Stimulated activated CD8-positive, alpha-beta memory T cell treated with anti-CD3 and anti-CD28 coated beads, Interleukin-4, amount 100 ng/mL, for 4 hours (primary cell): ENCODE results near the gene RXFP2.
A peak's percentile ranks its signal among the peaks of the same experiment; 100 is the strongest.

ENCODE experiments used
- DNase-seq, 2 donors: peaks; one replicate each; pipeline ENCODE4 v3.0.0-alpha.2; 2020; ENCODE audit warnings: low read depth in 2 of 2, low spot score in 1 of 2

Gene RXFP2

DNA sequence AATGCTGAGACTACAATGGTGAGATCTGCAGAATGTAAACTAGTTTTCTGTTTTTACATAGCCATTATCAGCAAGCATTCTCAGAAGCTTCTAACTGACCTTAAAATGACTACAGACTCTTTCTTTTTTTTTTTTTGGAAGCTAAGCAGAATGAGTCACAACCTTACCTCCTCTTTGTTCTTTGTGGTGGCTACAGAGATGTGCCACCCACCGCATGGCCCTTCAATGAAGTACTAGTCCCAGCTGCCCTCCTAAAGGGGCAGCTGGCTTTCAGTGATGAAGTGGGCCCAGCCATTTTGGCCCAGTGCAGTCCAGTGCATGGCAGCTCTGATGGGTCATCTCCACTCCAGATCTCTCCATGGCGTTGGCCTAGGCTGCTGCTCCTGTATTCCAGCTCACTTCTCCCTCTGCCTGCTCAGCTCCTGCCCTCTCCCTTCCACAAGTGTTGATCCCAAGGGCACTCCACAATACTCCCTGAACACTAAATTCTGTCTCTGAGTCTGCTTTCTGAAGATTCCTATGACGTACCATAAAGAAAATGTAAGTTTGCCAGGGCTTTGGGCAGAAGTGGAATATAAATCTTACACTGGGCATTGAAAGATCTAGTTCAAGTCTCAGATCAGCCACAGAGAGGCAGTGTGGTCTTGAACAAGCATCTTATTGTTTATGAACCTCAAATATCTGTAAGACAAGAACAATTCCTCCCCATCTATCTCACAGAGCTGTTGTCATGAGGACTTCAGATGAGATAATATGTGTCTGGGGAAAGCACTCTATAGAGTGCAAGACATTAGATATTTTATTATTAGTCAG lies 85.6 kb downstream of the RXFP2 start:
- no peak for DNase-seq

DNA sequence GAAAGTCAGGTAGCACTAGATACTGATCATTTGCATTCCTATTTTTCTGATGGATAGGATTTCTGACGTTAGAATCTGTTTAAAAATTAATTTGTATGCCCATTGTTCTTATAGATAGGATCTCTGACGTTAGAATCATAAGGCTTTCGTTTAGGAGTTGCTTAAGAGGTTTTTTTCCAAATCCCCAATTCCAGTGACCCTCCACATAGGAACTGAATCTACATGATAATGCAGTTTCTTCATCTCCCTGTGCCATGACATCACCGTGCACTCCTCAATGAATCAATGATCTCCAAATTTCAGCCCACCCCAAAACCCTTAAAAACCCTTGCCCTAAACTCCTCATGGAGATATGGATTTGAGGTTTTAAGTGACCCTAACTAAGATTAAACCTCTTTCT lies 87.2 kb downstream of the RXFP2 start:
- DNase-seq: no peak

DNA sequence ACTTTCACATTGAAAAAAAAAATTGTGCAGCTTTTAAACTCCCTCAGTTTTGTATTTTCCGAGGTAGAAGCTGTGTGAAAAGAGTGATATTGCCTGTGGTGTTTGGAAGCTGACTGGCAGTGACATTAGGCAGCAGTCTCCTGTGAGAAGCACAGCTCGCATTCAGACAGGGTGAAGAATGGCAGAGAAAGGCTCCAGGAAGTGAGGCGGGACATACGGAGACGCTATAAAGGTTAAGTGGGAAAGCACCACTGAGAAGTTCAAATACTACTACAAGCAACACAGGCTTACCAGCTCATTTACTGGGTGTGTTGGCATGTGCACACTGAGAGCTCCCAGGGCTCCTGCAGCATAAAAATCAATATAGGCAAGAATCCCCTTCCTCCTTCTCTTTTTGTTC lies 88.4 kb downstream of the RXFP2 start:
- no peak for DNase-seq

DNA sequence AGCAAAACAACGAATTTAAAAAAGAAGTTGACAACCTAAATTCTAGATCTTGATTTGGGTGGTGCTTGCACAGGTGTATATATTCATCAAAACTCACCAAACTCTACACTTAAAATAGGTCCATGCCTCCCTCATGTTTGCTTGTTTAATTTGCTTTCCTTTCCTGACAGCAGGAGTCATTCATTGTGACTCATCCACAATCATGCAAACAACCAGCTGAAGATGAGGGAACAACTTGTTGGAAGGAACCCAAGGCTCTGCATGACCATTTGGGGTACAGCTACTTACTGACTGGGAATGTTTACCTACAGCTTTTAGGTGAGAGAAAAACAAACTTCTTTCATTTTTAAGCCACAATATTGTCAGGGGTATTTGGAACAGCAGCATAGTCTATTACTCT lies 96.6 kb downstream of the RXFP2 start:
- no peak for DNase-seq

DNA sequence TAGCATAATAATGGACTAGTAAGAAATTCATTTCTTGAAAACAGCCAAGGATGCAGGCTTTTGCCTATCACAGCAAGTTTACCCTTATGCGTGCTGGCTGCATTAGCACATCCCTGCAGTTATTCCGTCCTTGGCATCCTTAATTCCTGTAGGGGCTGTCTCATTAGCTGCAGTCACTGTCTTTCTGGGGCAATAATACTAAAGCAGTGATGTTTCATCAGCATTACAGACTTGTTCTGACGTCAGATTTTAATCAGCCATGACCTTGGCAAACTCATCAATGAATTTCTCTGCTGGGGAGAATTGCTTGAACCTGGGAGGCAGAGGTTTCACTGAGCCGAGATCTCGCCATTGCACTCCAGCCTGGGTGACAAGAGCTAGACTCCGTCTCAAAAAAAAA lies 103.7 kb downstream of the RXFP2 start:
- no peak for DNase-seq

DNA sequence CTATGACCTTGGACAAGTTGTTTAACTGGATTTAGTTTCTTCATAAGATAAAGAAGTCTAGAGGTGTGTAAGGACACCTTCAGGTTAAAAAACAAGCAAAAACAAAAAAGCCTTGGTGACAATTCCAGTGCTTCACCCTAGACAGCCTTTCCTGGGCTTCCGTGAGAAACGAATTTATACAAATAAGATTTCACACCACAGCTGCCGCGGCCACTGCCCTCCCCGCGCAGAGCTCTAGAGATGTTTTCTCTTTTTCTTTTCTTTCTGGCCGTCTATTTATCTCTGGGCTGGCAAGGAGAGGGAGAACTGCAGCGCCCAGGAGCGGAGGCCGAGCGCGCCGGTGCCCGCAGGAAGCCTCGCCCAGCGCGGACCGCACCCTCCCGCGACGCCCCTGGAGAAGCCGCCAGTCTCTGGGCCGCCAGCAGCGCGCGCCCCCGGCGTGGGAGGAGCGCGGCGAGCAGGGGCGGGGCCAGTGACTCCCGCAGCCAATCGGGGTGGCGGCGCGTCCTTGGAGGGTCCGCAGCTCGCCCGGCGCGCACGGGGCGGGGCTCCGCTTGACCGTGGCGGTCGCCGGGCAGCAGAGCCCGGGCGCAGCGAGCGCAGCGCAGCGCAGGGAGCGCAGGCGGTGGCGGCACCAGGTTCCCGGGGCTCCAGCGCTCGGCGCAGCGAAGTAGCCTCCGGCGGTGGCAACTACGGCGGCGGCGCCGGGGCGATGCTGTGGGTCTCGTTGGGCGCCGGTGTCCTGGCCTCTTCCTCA lies 107.0 kb downstream of the RXFP2 start:
- peak; percentile 28 to 44 for DNase-seq

DNA sequence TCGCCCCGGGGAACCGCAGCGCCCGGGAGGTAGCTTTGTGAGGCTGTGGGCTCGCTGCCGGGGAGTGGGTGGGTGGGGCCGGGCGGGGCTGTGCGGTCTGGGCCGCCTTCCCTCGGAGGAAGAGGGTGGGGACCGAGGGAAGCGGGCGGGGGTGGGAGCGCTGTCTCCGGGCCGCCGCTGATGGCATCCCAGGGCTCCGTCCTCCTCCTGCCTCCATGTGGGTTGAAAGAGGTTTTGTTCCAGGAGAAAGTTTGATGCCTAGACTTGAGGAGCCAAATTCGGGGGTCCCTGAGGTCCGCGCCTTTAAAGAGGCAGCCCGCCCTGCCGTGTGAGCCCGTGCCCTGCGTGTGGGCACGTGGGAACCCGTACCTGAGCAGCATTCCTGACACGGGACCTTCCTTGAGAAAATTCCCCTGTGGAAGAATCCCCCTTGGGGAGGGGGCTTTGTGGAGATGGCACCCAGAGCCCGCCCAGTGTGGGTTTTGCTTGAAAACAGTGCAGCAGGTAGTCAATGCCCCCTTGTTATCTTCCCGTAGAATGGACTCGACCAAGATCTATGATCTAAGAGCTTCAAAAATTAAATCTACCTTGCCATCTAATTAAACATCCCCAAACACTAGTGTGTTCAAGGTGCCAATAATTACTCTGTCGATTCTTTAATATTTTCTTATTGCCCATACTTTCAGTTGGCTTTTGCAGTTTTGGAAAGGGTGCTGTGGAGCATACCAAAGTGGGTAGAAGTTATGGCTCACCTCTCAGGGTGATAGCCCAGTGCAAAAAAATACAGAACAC lies 107.8 kb downstream of the RXFP2 start:
- DNase-seq: no peak

DNA sequence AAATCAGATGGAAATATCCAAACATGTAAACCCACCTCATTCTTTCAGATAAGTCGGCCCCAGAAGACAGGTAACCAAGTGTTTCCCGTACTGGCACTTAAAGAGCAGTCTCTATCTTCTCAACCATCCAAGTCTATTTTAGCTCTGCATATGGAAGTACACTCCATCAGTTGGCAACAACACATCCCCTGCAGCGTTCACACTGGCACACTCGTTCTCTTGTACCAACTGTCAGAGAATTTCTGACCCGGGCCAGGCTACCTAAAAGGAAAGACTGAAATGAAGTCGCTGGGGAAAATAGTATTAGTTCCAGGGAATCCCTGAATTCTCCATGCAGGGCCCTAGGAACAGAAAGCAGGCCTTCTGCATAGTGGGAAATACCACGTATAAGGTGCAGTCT lies 109.3 kb downstream of the RXFP2 start:
- DNase-seq: no peak

DNA sequence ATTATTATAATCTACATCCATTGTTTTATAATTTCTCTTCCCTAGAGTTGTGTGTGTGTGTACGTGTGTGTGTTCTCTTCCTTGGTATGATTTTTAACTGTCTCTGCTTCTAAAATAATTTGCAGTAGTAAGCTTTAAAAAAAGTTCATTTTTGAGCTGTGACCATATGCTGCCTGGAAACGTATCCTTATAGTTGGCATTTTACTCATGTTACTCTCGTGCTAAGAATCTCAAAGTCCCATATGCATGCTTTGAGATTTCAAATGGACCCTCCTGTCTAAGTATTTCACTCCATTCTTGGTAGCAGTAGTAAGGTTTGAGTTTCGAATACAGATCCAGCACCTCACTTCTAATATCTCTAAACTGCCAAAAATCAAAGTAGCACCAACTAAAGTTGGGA lies 109.9 kb downstream of the RXFP2 start:
- no peak for DNase-seq

DNA sequence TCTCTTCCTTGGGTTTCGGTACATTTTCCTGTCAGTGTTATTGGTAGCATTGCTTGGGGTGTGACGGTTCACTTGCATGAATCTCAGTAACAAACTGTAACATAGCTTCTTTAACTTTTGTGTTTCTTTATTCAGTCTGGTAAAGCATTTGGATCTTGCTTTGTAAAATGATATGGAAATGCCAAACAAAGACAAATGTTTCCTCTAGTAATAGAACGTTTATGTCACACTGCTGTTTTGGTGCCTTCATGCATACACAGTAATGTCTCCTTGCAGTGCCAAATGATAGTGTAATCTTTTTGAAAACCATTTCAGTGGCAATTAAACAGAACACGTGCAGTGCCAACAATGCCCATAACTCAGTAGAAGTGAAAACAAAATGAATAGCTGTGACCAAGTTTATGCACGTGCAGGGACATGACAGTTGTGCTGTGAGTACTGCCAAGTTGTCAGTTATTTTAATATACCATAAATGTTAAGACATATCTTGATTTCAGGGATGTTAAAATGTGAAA lies 110.8 kb downstream of the RXFP2 start:
- no peak for DNase-seq

DNA sequence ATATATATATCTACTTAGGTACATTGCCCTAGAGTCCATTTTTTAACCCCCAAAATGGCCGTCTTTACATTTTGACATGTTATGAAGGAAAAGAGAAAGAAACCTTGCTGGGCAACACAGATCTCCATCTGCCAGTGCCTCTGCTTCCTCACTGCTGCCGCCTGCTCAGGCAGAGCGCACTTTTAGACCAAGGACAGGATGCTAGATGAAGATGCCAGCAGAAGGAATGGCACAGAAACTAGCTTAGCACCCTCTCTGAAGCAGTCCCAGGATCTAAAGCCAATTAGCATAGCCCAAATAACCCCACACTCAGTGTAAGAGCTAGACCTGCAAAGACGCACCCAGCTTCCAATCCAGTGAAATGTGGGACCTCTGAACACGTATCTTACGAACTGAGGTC lies 111.9 kb downstream of the RXFP2 start:
- no peak for DNase-seq
